GM12878 (cell line): ENCODE measurements around the gene MYPN. TPM values are rescaled to one million over a fixed set of nuclear protein-coding genes. Genes with fewer than 3 reads are reported as not detected.

Experiments used
- ASH2L ChIP-seq: fragments of 300-600, 200-600 bp; sonication (generic); IDR thresholded peaks from 2 replicates; pipeline ENCODE4 v1.6.1; 2017; ENCODE audit warnings: low read depth, mild to moderate bottlenecking, borderline replicate concordance
- CEBPB ChIP-seq, 2 experiments: fragments of 150-350 bp in 1 of 2; IDR thresholded peaks; 2 replicates each; pipeline ENCODE4 v1.6.1; 2012 to 2014; ENCODE audit warnings: low read depth in 2 of 2, low read length in 2 of 2, borderline replicate concordance in 1 of 2, inconsistent platforms in 1 of 2
- CHD2 ChIP-seq: IDR thresholded peaks from 2 replicates; pipeline ENCODE4 v1.6.1; 2011; ENCODE audit warnings: low read depth, low read length, improper control_type of control experiment, borderline replicate concordance
- CHD4 ChIP-seq: fragments of 200-600 bp; sonication (generic); IDR thresholded peaks from 2 replicates; pipeline ENCODE4 v1.6.1; 2016; ENCODE audit warnings: mild to moderate bottlenecking
- JUND ChIP-seq: IDR thresholded peaks from 2 replicates; pipeline ENCODE4 v1.6.1; 2012; ENCODE audit warnings: low read depth, mild to moderate bottlenecking, low read length, improper control_type of control experiment, moderate library complexity
- POU2F2 ChIP-seq: IDR thresholded peaks from 3 replicates; pipeline ENCODE4 v1.6.1; 2011; ENCODE audit warnings: low read depth, mild to moderate bottlenecking, low read length, borderline replicate concordance
- SIN3A ChIP-seq: IDR thresholded peaks from 2 replicates; pipeline ENCODE4 v1.6.1; 2012; ENCODE audit warnings: low read depth, low read length, improper control_type of control experiment
- polyA plus RNA-seq, 11 experiments: library from polyadenylated mRNA; depleted of rRNA in 4 of 11; unstranded in 6 of 11; stranded (reverse) in 5 of 11; fragments of >200 nt; fragmentation: Nextera tagmentation in 4 of 11; fragmentation: Illumina TruSeq in 1 of 11; extraction: Ambion mirVana in 4 of 11; extraction: Trizol in 1 of 11; gene quantifications; 1 replicate in 1 of 11; 2 replicates in 10 of 11; pipeline versions ENCODE4 v1.2.1 to v1.2.3, GENCODE V29; 2011 to 2016; ENCODE audit warnings: inconsistent platforms in 2 of 11, missing spikeins in 2 of 11, low read depth in 1 of 11
- total RNA-seq, 4 experiments: library from RNA; depleted of rRNA in 3 of 4; stranded (reverse); fragments of >200 nt in 3 of 4; fragmentation: Illumina TruSeq in 1 of 4; extraction: Trizol in 1 of 4; gene quantifications; 2 replicates each; pipeline versions ENCODE4 v1.2.1 to v1.2.3, GENCODE V29; 2013 to 2021
- TF ChIP-seq, protein P1 (sequence below): fragments of 450-650 bp; IDR thresholded peaks from 2 replicates; pipeline ENCODE4 v1.6.1; 2017; ENCODE audit warnings: mild to moderate bottlenecking
- TF ChIP-seq, protein P2 (sequence below): fragments of 450-650 bp; IDR thresholded peaks from 2 replicates; pipeline ENCODE4 v1.6.1; 2018; ENCODE audit warnings: borderline replicate concordance, mild to moderate bottlenecking; ENCODE audit not compliant: partially characterized antibody

Gene MYPN
- total and polyA plus RNA-seq, 10 of the 15 experiments (the other 5 are each of a cell fraction or from before 2014, with no cell fraction given): 0.01 to 0.02 TPM; not detected in 8

- TF ChIP-seq CHD2 (no peak), SIN3A (no peak), JUND (no peak), CHD4 (no peak), POU2F2 (no peak), CEBPB (IDR thresholded peaks at IDR 0.05; ENCODE audit: borderline replicate concordance in 1 of 2, low read depth in 2 of 2, low read length in 2 of 2) (no peak), ASH2L (no peak)
- TF ChIP-seq, protein P1, sequence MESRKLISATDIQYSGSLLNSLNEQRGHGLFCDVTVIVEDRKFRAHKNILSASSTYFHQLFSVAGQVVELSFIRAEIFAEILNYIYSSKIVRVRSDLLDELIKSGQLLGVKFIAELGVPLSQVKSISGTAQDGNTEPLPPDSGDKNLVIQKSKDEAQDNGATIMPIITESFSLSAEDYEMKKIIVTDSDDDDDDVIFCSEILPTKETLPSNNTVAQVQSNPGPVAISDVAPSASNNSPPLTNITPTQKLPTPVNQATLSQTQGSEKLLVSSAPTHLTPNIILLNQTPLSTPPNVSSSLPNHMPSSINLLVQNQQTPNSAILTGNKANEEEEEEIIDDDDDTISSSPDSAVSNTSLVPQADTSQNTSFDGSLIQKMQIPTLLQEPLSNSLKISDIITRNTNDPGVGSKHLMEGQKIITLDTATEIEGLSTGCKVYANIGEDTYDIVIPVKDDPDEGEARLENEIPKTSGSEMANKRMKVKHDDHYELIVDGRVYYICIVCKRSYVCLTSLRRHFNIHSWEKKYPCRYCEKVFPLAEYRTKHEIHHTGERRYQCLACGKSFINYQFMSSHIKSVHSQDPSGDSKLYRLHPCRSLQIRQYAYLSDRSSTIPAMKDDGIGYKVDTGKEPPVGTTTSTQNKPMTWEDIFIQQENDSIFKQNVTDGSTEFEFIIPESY: no peak
- TF ChIP-seq, protein P2, sequence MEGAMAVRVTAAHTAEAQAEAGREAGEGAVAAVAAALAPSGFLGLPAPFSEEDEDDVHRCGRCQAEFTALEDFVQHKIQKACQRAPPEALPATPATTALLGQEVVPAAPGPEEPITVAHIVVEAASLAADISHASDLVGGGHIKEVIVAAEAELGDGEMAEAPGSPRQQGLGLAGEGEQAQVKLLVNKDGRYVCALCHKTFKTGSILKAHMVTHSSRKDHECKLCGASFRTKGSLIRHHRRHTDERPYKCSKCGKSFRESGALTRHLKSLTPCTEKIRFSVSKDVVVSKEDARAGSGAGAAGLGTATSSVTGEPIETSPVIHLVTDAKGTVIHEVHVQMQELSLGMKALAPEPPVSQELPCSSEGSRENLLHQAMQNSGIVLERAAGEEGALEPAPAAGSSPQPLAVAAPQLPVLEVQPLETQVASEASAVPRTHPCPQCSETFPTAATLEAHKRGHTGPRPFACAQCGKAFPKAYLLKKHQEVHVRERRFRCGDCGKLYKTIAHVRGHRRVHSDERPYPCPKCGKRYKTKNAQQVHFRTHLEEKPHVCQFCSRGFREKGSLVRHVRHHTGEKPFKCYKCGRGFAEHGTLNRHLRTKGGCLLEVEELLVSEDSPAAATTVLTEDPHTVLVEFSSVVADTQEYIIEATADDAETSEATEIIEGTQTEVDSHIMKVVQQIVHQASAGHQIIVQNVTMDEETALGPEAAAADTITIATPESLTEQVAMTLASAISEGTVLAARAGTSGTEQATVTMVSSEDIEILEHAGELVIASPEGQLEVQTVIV: no peak
Measured at GRCh38 chr10:68196701-68197100, 87.4 kb downstream of the MYPN start (continued).
